HCT116 (cell line): ENCODE data around the gene C18orf54. TPM values are rescaled to one million over a fixed set of nuclear protein-coding genes. Genes with fewer than 3 reads are reported as not detected.

Source experiments
- ATAC-seq: fragments of 200-7000 bp; cut with Tn5 transposase; 2 replicates; pipeline ENCODE4 v1.9.1; 2020; ENCODE audit warnings: mild to moderate bottlenecking, moderate library complexity
- BruUV-seq: library from RNA; stranded (reverse); fragments of 400-500 nt; replicated peaks from 2 replicates; lab custom pipeline; 2021; lab: Mats Ljungman, UMichigan
- CTCF ChIA-PET: fragments of 300-600 bp; sonication (Branson Sonifier 250); formaldehyde crosslinking; loops from one replicate; lab custom pipeline; 2021; ENCODE audit warnings: antibody characterized with exemption; lab: Charles Lee
- POLR2A ChIA-PET: fragments of 300-600, 350-600 bp; sonication (Branson Sonifier 250); formaldehyde crosslinking; loops from one replicate; lab custom pipeline; 2021; ENCODE audit warnings: antibody characterized with exemption; lab: Charles Lee
- RAD21 ChIA-PET, 2 experiments: fragments of 300-600 bp; sonication (Branson Sonifier 250); formaldehyde crosslinking; loops; one replicate each; lab custom pipeline; 2023; ENCODE audit warnings: low total read pairs in 2 of 2; ENCODE audit not compliant: uncharacterized antibody in 2 of 2, unreplicated experiment in 2 of 2, low non-redundant PET in 1 of 2; lab: Charles Lee
- DNase-seq: peaks from one replicate; pipeline ENCODE4 v3.0.0-alpha.2; 2010; ENCODE audit warnings: low read depth, low spot score
- H2AFZ ChIP-seq: fragments of 200-600 bp; shearing (Covaris generic), sonication (generic); 2 replicates; pipeline ENCODE4 v1.6.1; 2017; ENCODE audit warnings: low read depth, mixed run types, mixed read lengths, antibody characterized with exemption, low read length; ENCODE audit not compliant: poor library complexity, severe bottlenecking
- H3K27ac ChIP-seq: 2 replicates; pipeline ENCODE4 v1.5.1; 2012; ENCODE audit warnings: low read depth, low read length
- H3K27me3 ChIP-seq: fragments of 200-600 bp; sonication (generic); 2 replicates; pipeline ENCODE4 v1.6.1; 2016; ENCODE audit warnings: mixed run types, low read length, mixed read lengths; ENCODE audit not compliant: insufficient read depth
- H3K36me3 ChIP-seq, 2 experiments: fragments of 200-500 bp in 1 of 2; fragments of 200-600 bp in 1 of 2; sonication (Bioruptor generic) in 1 of 2; sonication (generic) in 1 of 2; 2 replicates each; pipeline versions ENCODE4 v1.5.1 to v1.6.1; 2014 to 2016; ENCODE audit warnings: low read length in 2 of 2, inconsistent platforms in 1 of 2, mixed read lengths in 1 of 2, mixed run types in 1 of 2; ENCODE audit not compliant: insufficient read depth in 2 of 2, control insufficient read depth in 1 of 2
- H3K4me1 ChIP-seq, 2 experiments: fragments of 200-600 bp in 1 of 2; sonication (generic) in 1 of 2; 2 replicates each; pipeline versions ENCODE4 v1.5.1 to v1.6.1; 2012 to 2017; ENCODE audit warnings: low read length in 2 of 2, inconsistent platforms in 1 of 2, mild to moderate bottlenecking in 1 of 2, mixed read lengths in 1 of 2, mixed run types in 1 of 2, moderate library complexity in 1 of 2; ENCODE audit not compliant: insufficient read depth in 2 of 2, control insufficient read depth in 1 of 2
- H3K4me2 ChIP-seq: fragments of 200-600 bp; sonication (generic); 2 replicates; pipeline ENCODE4 v1.6.1; 2017; ENCODE audit warnings: mixed run types, low read length, mixed read lengths
- H3K4me3 ChIP-seq, 2 experiments: fragments of 200-600 bp in 1 of 2; sonication (generic) in 1 of 2; replicated peaks in 1 of 2; 2 replicates each; pipeline ENCODE4 v1.5.1; 2011 to 2016; ENCODE audit warnings: low read length in 2 of 2, control low read depth in 1 of 2, low read depth in 1 of 2, mild to moderate bottlenecking in 1 of 2, mixed read lengths in 1 of 2, mixed run types in 1 of 2
- H3K79me2 ChIP-seq: fragments of 200-600 bp; sonication (generic); 2 replicates; pipeline ENCODE4 v1.6.1; 2017; ENCODE audit warnings: mild to moderate bottlenecking, mixed run types, low read length, moderate library complexity, mixed read lengths; ENCODE audit not compliant: insufficient read depth
- H3K9ac ChIP-seq: fragments of 200-600 bp; sonication (generic); 2 replicates; pipeline ENCODE4 v1.6.1; 2016; ENCODE audit warnings: low read length, mixed read lengths
- H3K9me2 ChIP-seq: fragments of 200-600 bp; sonication (generic), shearing (Covaris generic); 2 replicates; pipeline ENCODE4 v1.6.1; 2017; ENCODE audit warnings: mixed run types, mild to moderate bottlenecking, moderate library complexity; ENCODE audit not compliant: insufficient read depth
- H3K9me3 ChIP-seq, 2 experiments: fragments of 200-500 bp in 1 of 2; fragments of 200-600 bp in 1 of 2; sonication (Bioruptor generic) in 1 of 2; sonication (generic) in 1 of 2; 2 replicates each; pipeline ENCODE4 v1.6.1; 2014 to 2017; ENCODE audit warnings: low read length in 2 of 2, mixed read lengths in 2 of 2, inconsistent platforms in 1 of 2, low read depth in 1 of 2, mild to moderate bottlenecking in 1 of 2, mixed run types in 1 of 2, moderate library complexity in 1 of 2; ENCODE audit not compliant: control insufficient read depth in 1 of 2, insufficient read depth in 1 of 2
- H4K20me1 ChIP-seq: fragments of 200-600 bp; sonication (generic), shearing (Covaris generic); 2 replicates; pipeline ENCODE4 v1.6.1; 2017; ENCODE audit warnings: mixed run types, mild to moderate bottlenecking, moderate library complexity; ENCODE audit not compliant: insufficient read depth
- CBX3 ChIP-seq: IDR thresholded peaks from 2 replicates; pipeline ENCODE4 v1.6.1; 2012; ENCODE audit warnings: low read depth
- CEBPB ChIP-seq: IDR thresholded peaks from 2 replicates; pipeline ENCODE4 v1.6.1; 2012; ENCODE audit warnings: low read depth
- EGR1 ChIP-seq: IDR thresholded peaks from 2 replicates; pipeline ENCODE4 v1.6.1; 2012; ENCODE audit warnings: low read depth
- ELF1 ChIP-seq: IDR thresholded peaks from 2 replicates; pipeline ENCODE4 v1.6.1; 2012; ENCODE audit warnings: low read depth, borderline replicate concordance
- EZH2 ChIP-seq: fragments of 200-600 bp; sonication (generic); IDR thresholded peaks from 2 replicates; pipeline ENCODE4 v1.6.1; 2017; ENCODE audit warnings: antibody characterized with exemption, mixed run types
- EZH2phosphoT487 ChIP-seq: fragments of 200-600 bp; IDR thresholded peaks from 2 replicates; pipeline ENCODE4 v1.6.1; 2018; ENCODE audit warnings: antibody characterized with exemption, borderline replicate concordance
- FOSL1 ChIP-seq: IDR thresholded peaks from 2 replicates; pipeline ENCODE4 v1.6.1; 2012; ENCODE audit warnings: low read depth
- JUND ChIP-seq: IDR thresholded peaks from 2 replicates; pipeline ENCODE4 v1.6.1; 2012
- POLR2AphosphoS5 ChIP-seq: IDR thresholded peaks from 2 replicates; pipeline ENCODE4 v1.6.1; 2011; ENCODE audit warnings: mild to moderate bottlenecking, low read depth, low read length, moderate library complexity
- RAD21 ChIP-seq: IDR thresholded peaks from 2 replicates; pipeline ENCODE4 v1.6.1; 2012; ENCODE audit warnings: low read depth, mild to moderate bottlenecking
- REST ChIP-seq: IDR thresholded peaks from 2 replicates; pipeline ENCODE4 v1.6.1; 2012; ENCODE audit warnings: low read depth
- SIN3A ChIP-seq: IDR thresholded peaks from 2 replicates; pipeline ENCODE4 v1.6.1; 2012; ENCODE audit warnings: low read depth
- SP1 ChIP-seq: IDR thresholded peaks from 2 replicates; pipeline ENCODE4 v1.6.1; 2012; ENCODE audit warnings: low read depth
- SRF ChIP-seq: IDR thresholded peaks from 2 replicates; pipeline ENCODE4 v1.6.1; 2012; ENCODE audit warnings: low read depth
- TCF7L2 ChIP-seq: IDR thresholded peaks from 2 replicates; pipeline ENCODE4 v1.7.0; 2011; ENCODE audit warnings: borderline replicate concordance, inconsistent platforms; ENCODE audit not compliant: insufficient read depth, insufficient read length; ENCODE audit errors: extremely low read depth
- YY1 ChIP-seq: IDR thresholded peaks from 2 replicates; pipeline ENCODE4 v1.6.1; 2011; ENCODE audit warnings: low read length, low read depth, moderate library complexity, mild to moderate bottlenecking; ENCODE audit not compliant: insufficient replicate concordance; ENCODE audit errors: extremely low read depth
- ZBTB33 ChIP-seq: IDR thresholded peaks from 2 replicates; pipeline ENCODE4 v1.6.1; 2011; ENCODE audit warnings: mild to moderate bottlenecking, low read length, moderate library complexity; ENCODE audit not compliant: insufficient replicate concordance; ENCODE audit errors: extremely low read depth
- ZFX ChIP-seq: fragments of 450-650 bp; IDR thresholded peaks from 2 replicates; pipeline ENCODE4 v1.6.1; 2017
- ZNF274 ChIP-seq: fragments of 200-500 bp; sonication (Bioruptor generic); IDR thresholded peaks from 2 replicates; pipeline ENCODE4 v1.6.1; 2014; ENCODE audit warnings: mild to moderate bottlenecking, low read depth, low read length, inconsistent platforms
- intact Hi-C: fragments of 100-400 bp; cut with micrococcal nuclease; formaldehyde crosslinking; loops from 2 replicates; pipeline ENCODE4 v1.10.0; 2022
- total RNA-seq: library from RNA; stranded (reverse); gene quantifications from one replicate; pipeline ENCODE4 v1.2.1, GENCODE V29; 2021; ENCODE audit not compliant: unreplicated experiment
- TF ChIP-seq, protein P1 (sequence below): IDR thresholded peaks from 2 replicates; pipeline ENCODE4 v1.6.1; 2012
- TF ChIP-seq, protein P2 (sequence below): IDR thresholded peaks from 2 replicates; pipeline ENCODE4 v1.6.1; 2012

C18orf54 gene
- total RNA-seq, 1 experiment from 2014 or later = 10.0 TPM

GRCh38 chr18:54423831-54424230 is 66.1 kb downstream of the C18orf54 start (continued):
- no peak for TF ChIP-seq REST
- TF ChIP-seq, protein P1, sequence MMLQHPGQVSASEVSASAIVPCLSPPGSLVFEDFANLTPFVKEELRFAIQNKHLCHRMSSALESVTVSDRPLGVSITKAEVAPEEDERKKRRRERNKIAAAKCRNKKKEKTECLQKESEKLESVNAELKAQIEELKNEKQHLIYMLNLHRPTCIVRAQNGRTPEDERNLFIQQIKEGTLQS = no peak
- TF ChIP-seq RAD21 = no peak

DNA sequence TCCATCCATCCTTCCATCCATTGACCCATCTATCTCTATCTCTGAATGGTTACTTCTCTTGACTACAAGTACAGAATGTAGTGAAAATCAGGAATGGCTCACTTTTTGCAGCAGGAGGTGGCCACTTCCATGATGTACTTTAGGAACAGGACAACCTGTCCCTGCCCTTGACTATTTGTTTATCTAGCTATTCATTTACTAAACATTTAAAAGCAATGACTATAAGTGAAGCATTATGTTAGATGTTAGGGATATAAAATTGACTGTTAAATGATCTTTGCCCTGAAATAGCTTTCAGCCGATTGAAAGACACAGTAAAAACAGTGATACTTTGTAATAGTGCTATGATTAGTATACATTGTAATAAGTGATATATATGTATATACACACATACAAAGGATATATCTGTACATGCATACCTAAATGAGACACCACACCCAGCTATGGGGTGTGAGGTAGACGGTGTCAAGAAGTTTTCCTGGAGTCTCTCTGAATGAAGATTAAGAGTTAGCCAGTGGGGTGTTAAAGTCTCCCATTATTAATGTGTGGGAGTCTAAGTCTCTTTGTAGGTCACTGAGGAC is 68.5 kb downstream of the C18orf54 start:
- Histone ChIP-seq H3K4me2 (no peak overlapping the region), H3K9me2 (no peaks in the 10 kb centered on the region), H2AFZ (no peak overlapping the region), H3K4me3 (no peak overlapping the region), H3K4me1 (no peaks in the 10 kb centered on the region), H3K27me3 (no peaks in the 10 kb centered on the region), H3K27ac (no peak overlapping the region), H3K36me3 (no peaks in the 10 kb centered on the region), H4K20me1 (no peaks in the 10 kb centered on the region), H3K9ac (no peak overlapping the region), H3K79me2 (no peaks in the 10 kb centered on the region), H3K9me3 (no peaks in the 10 kb centered on the region)
- ATAC-seq = no peak
- no TSS peak for BruUV-seq
- POLR2A ChIA-PET = no interaction called here
- RAD21 ChIA-PET = no interaction called here
- no peak for DNase-seq
- intact Hi-C loops = no loop called here
- CTCF ChIA-PET = no interaction called here
- TF ChIP-seq SRF (no peak), FOSL1 (no peak), JUND (no peak), SIN3A (no peak), EZH2 (no peak), EGR1 (no peak), CEBPB (no peak), ZBTB33 (no peak), TCF7L2 (no peak), SP1 (no peak), EZH2phosphoT487 (no peak), YY1 (no peak), ZFX (no peak), POLR2AphosphoS5 (no peak), ELF1 (no peak), ZNF274 (no peak), CBX3 (no peak)
- TF ChIP-seq, protein P2, sequence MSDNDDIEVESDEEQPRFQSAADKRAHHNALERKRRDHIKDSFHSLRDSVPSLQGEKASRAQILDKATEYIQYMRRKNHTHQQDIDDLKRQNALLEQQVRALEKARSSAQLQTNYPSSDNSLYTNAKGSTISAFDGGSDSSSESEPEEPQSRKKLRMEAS = no peak
- TF ChIP-seq, protein P1 = no peak
